ENCODE data around the gene NAA50.

DNA sequence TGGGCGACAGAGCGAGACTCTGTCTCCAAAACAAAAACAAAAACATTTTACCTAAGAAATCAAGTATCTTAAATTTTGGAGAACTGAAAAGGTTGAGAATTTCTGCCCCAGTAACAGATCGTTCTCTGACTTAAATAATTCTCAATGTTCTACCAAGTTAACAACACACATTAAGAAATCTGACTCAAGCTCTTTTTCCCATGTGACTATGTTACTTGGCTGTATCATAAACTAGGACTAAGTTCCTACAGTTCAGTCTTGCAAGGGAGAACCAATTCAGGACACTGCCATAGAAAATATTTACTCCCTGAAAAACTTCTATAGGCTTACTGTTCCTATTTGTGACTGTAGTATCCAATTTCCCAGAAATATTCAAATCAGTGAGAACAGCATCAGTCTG lies 28.7 kb downstream of the NAA50 start:
- TF ChIP-seq POLR2A (IDR thresholded peaks at IDR 0.05), result no peak
- TF ChIP-seq, protein P1, sequence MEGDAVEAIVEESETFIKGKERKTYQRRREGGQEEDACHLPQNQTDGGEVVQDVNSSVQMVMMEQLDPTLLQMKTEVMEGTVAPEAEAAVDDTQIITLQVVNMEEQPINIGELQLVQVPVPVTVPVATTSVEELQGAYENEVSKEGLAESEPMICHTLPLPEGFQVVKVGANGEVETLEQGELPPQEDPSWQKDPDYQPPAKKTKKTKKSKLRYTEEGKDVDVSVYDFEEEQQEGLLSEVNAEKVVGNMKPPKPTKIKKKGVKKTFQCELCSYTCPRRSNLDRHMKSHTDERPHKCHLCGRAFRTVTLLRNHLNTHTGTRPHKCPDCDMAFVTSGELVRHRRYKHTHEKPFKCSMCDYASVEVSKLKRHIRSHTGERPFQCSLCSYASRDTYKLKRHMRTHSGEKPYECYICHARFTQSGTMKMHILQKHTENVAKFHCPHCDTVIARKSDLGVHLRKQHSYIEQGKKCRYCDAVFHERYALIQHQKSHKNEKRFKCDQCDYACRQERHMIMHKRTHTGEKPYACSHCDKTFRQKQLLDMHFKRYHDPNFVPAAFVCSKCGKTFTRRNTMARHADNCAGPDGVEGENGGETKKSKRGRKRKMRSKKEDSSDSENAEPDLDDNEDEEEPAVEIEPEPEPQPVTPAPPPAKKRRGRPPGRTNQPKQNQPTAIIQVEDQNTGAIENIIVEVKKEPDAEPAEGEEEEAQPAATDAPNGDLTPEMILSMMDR (IDR thresholded peaks at IDR 0.05), result no peak
- TF ChIP-seq POLR2AphosphoS5 (IDR thresholded peaks at IDR 0.05), result no peak
- TF ChIP-seq EP300 (IDR thresholded peaks at IDR 0.05), result no peak
